Measurements from ENCODE around the gene CACNA1C. TPM values are rescaled to one million over a fixed set of nuclear protein-coding genes. Genes with fewer than 3 reads are reported as not detected.

The CACNA1C gene
- total RNA-seq, 1 experiment from 2014 or later: 3.7 TPM

GRCh38 chr12:2118061-2118460, 65.3 kb downstream of the CACNA1C start:
- no peaks in the 10 kb centered on the region for H3K27me3 ChIP-seq (replicated peaks; ENCODE audit: insufficient read depth, low read depth, low read length, poor library complexity)
- no peaks in the 10 kb centered on the region for H3K36me3 ChIP-seq (ENCODE audit: insufficient read depth, low read length, poor library complexity, severe bottlenecking)
- H3K4me1 ChIP-seq (ENCODE audit: insufficient read depth, low read length, poor library complexity, severe bottlenecking): no peaks in the 10 kb centered on the region
- no peak for TF ChIP-seq EZH2 (IDR thresholded peaks at IDR 0.05; ENCODE audit: borderline replicate concordance, low read depth, low read length, poor library complexity, severe bottlenecking)
- TF ChIP-seq CTCF (conservative IDR thresholded peaks at IDR 0.05; ENCODE audit: low read depth, low read length): no peak
- H3K27ac ChIP-seq (ENCODE audit: low read depth, low read length, poor library complexity, severe bottlenecking): no peak overlapping the region
- ChIA-PET POLR2A (ENCODE audit: low non-redundant PET) (interaction anchor here (0.6 kb wide), 1 partner anchor 68 kb away, joined by 3 read pairs; no protein-coding TSS in a partner anchor), CTCF (no interaction called here)
- no peak for DNase-seq (ENCODE audit: low spot score)
- BruUV-seq (replicated peaks): no TSS peak
- intact Hi-C loops (cut with micrococcal nuclease; ENCODE audit: unreplicated experiment): no loop called here
- H3K4me3 ChIP-seq (ENCODE audit: low read depth, low read length, poor library complexity, severe bottlenecking): no peak overlapping the region
- H3K9me3 ChIP-seq (ENCODE audit: low read depth, low read length, poor library complexity, severe bottlenecking): no peaks in the 10 kb centered on the region

- CTCF ChIA-PET: no interaction called here
- Histone ChIP-seq H3K4me3 (ENCODE audit: low read depth, low read length, poor library complexity, severe bottlenecking) (no peak overlapping the region), H3K27ac (ENCODE audit: low read depth, low read length, poor library complexity, severe bottlenecking) (no peak overlapping the region), H3K9me3 (ENCODE audit: low read depth, low read length, poor library complexity, severe bottlenecking) (no peaks in the 10 kb centered on the region), H3K27me3 (replicated peaks; ENCODE audit: insufficient read depth, low read depth, low read length, poor library complexity) (no peaks in the 10 kb centered on the region), H3K36me3 (ENCODE audit: insufficient read depth, low read length, poor library complexity, severe bottlenecking) (no peaks in the 10 kb centered on the region), H3K4me1 (ENCODE audit: insufficient read depth, low read length, poor library complexity, severe bottlenecking) (no peaks in the 10 kb centered on the region)
- POLR2A ChIA-PET (ENCODE audit: low non-redundant PET): interaction anchor here (0.6 kb wide), 1 partner anchor 69 kb away, joined by 3 read pairs; no protein-coding TSS in a partner anchor
- BruUV-seq (replicated peaks): no TSS peak
- intact Hi-C loops (cut with micrococcal nuclease; ENCODE audit: unreplicated experiment): no loop called here
- DNase-seq (ENCODE audit: low spot score): no peak
- TF ChIP-seq CTCF (conservative IDR thresholded peaks at IDR 0.05; ENCODE audit: low read depth, low read length) (no peak), EZH2 (IDR thresholded peaks at IDR 0.05; ENCODE audit: borderline replicate concordance, low read depth, low read length, poor library complexity, severe bottlenecking) (no peak)
Measured at GRCh38 chr12:2118481-2119255, 65.9 kb downstream of the CACNA1C start.

- no TSS peak for BruUV-seq (replicated peaks)
- ChIA-PET CTCF (no interaction called here), POLR2A (ENCODE audit: low non-redundant PET) (no interaction called here)
- Histone ChIP-seq H3K9me3 (ENCODE audit: low read depth, low read length, poor library complexity, severe bottlenecking) (no peaks in the 10 kb centered on the region), H3K27ac (ENCODE audit: low read depth, low read length, poor library complexity, severe bottlenecking) (no peak overlapping the region), H3K27me3 (replicated peaks; ENCODE audit: insufficient read depth, low read depth, low read length, poor library complexity) (no peaks in the 10 kb centered on the region), H3K4me1 (ENCODE audit: insufficient read depth, low read length, poor library complexity, severe bottlenecking) (no peaks in the 10 kb centered on the region), H3K4me3 (ENCODE audit: low read depth, low read length, poor library complexity, severe bottlenecking) (no peak overlapping the region), H3K36me3 (ENCODE audit: insufficient read depth, low read length, poor library complexity, severe bottlenecking) (no peaks in the 10 kb centered on the region)
- intact Hi-C loops (cut with micrococcal nuclease; ENCODE audit: unreplicated experiment): no loop called here
- TF ChIP-seq CTCF (conservative IDR thresholded peaks at IDR 0.05; ENCODE audit: low read depth, low read length): no peak
- TF ChIP-seq EZH2 (IDR thresholded peaks at IDR 0.05; ENCODE audit: borderline replicate concordance, low read depth, low read length, poor library complexity, severe bottlenecking): no peak
- DNase-seq (ENCODE audit: low spot score): no peak
Measured at GRCh38 chr12:2119266-2119665, 66.5 kb downstream of the CACNA1C start.

Data from A673 (cell line).